Colonic mucosa (tissue), 4 donors: ENCODE data around the gene TACC2. TPM values are rescaled to one million over a fixed set of nuclear protein-coding genes. Genes with fewer than 3 reads are reported as not detected.
"Not testable (repeated sequence)": the region's sequence is repeated elsewhere in the genome, so short reads cannot be mapped to it uniquely, and the experiment has no call there.

Experiments
- DNase-seq: peaks from one replicate; pipeline ENCODE4 v3.0.0-alpha.2; 2020
- H3K27ac ChIP-seq: fragments of 200-600 bp; one replicate; pipeline ENCODE4 v1.8.0; 2021
- H3K27me3 ChIP-seq: fragments of 200-600 bp; one replicate; pipeline ENCODE4 v1.8.0; 2021
- H3K36me3 ChIP-seq: fragments of 200-600 bp; one replicate; pipeline ENCODE4 v1.8.0; 2021
- H3K4me1 ChIP-seq: fragments of 200-600 bp; one replicate; pipeline ENCODE4 v1.8.0; 2021; ENCODE audit warnings: mild to moderate bottlenecking
- H3K4me3 ChIP-seq: fragments of 200-600 bp; one replicate; pipeline ENCODE4 v1.8.0; 2021
- H3K9ac ChIP-seq, 2 donors: one replicate each; pipeline ENCODE4 v1.7.0; 2013; ENCODE audit warnings: control low read depth in 2 of 2, low read depth in 2 of 2, low read length in 2 of 2
- H3K9me3 ChIP-seq: fragments of 200-600 bp; one replicate; pipeline ENCODE4 v1.8.0; 2021
- CTCF ChIP-seq: fragments of 200-600 bp; IDR thresholded peaks from one replicate; pipeline ENCODE4 v1.8.0; 2022; ENCODE audit warnings: antibody characterized with exemption, mild to moderate bottlenecking
- intact Hi-C: fragments of 100-400 bp; cut with DNase I; formaldehyde crosslinking; loops from one replicate; pipeline ENCODE4 v1.14.1; 2022
- total RNA-seq, 2 donors: library from RNA; stranded (reverse); fragmentation: NEBNext Ultra II Directional in 1 of 2; extraction: Animal tissue kit (Norgen Biotek cat#: 25700) in 1 of 2; gene quantifications; one replicate each; pipeline ENCODE4 v1.2.1, GENCODE V29; 2021
- donor health status: healthy.
- donor health status: DM: no; HTN: no; CAD: no.
- donor health status: DM: no; HTN: no; CAD: no.

Gene TACC2
- total RNA-seq, 2 donors from 2014 or later = 90.0 to 93.2 TPM

- no peak for TF ChIP-seq CTCF
- H3K27ac ChIP-seq = no peak overlapping the region
- no peak for DNase-seq
- no peaks in the 10 kb centered on the region for H3K27me3 ChIP-seq
- H3K4me1 ChIP-seq = no peaks in the 10 kb centered on the region
- H3K4me3 ChIP-seq = no peak overlapping the region
- intact Hi-C loops = no loop called here
- H3K36me3 ChIP-seq = no peaks in the 10 kb centered on the region
- no peaks in the 10 kb centered on the region for H3K9me3 ChIP-seq
- H3K9ac ChIP-seq = no peak overlapping the region
Observed at GRCh38 chr10:122021828-122022227, 32.9 kb downstream of the TACC2 start.

DNA sequence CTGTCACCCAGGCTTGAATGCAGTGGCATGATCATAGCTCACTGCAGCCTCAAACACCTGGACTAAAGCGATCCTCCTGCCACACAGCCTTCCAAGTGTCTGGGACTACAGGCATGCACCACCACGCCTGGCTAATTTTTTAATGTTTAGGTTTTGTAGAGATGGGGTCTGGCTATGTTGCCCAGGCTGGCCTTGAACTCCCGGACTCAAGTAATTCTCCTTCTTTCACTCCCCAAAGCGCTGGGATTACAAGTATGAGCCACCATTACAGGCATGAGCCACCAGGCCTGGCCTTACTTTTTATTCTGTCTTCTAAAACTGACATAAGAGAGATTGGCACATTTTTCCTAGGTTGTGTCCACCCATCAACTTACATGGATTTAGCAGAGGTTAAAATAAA, 33.3 kb downstream of the TACC2 start:
- Histone ChIP-seq H3K27ac (no peak overlapping the region), H3K9ac (no peak overlapping the region), H3K4me3 (no peak overlapping the region), H3K4me1 (no peaks in the 10 kb centered on the region), H3K9me3 (no peaks in the 10 kb centered on the region), H3K36me3 (no peaks in the 10 kb centered on the region), H3K27me3 (no peaks in the 10 kb centered on the region)
- DNase-seq = no peak
- no peak for TF ChIP-seq CTCF
- intact Hi-C loops = no loop called here

- H3K27me3 ChIP-seq, DNase-seq, H3K4me3 ChIP-seq, H3K27ac ChIP-seq, intact Hi-C loops, H3K9me3 ChIP-seq, H3K36me3 ChIP-seq, H3K9ac ChIP-seq, H3K4me1 ChIP-seq: not testable (repeated sequence)
Observed at GRCh38 chr10:122023257-122023656, 34.3 kb downstream of the TACC2 start.

GRCh38 chr10:122029499-122030199, 40.7 kb downstream of the TACC2 start:
- no peaks in the 10 kb centered on the region for H3K36me3 ChIP-seq
- H3K9me3 ChIP-seq = no peaks in the 10 kb centered on the region
- no peaks in the 10 kb centered on the region for H3K4me1 ChIP-seq
- H3K27me3 ChIP-seq = no peaks in the 10 kb centered on the region
- no peak for TF ChIP-seq CTCF
- intact Hi-C loops = no loop called here
- H3K9ac ChIP-seq = no peak overlapping the region
- H3K27ac ChIP-seq = no peak overlapping the region
- DNase-seq = no peak
- no peak overlapping the region for H3K4me3 ChIP-seq

DNA sequence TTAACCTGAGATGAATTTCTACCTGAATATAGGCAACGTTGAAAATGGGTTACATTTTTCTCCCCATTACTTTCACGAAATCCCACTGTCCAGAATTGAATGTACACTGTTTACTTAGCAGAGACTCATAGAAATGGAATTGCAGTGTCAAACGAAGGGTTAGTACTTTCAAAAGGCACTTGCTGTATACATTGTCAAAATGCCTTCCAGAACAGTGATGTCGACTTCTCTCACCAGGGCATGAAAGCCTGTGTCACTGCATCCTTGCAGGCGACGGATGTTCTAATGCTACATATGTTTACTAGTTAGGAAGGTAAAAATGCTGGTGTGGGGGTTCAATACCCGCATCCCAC, 41.2 kb downstream of the TACC2 start:
- DNase-seq = no peak
- intact Hi-C loops = no loop called here
- H3K9ac ChIP-seq = no peak overlapping the region
- no peaks in the 10 kb centered on the region for H3K36me3 ChIP-seq
- H3K4me3 ChIP-seq = no peak overlapping the region
- no peaks in the 10 kb centered on the region for H3K4me1 ChIP-seq
- H3K9me3 ChIP-seq = no peaks in the 10 kb centered on the region
- TF ChIP-seq CTCF = no peak
- no peak overlapping the region for H3K27ac ChIP-seq
- no peaks in the 10 kb centered on the region for H3K27me3 ChIP-seq

DNA sequence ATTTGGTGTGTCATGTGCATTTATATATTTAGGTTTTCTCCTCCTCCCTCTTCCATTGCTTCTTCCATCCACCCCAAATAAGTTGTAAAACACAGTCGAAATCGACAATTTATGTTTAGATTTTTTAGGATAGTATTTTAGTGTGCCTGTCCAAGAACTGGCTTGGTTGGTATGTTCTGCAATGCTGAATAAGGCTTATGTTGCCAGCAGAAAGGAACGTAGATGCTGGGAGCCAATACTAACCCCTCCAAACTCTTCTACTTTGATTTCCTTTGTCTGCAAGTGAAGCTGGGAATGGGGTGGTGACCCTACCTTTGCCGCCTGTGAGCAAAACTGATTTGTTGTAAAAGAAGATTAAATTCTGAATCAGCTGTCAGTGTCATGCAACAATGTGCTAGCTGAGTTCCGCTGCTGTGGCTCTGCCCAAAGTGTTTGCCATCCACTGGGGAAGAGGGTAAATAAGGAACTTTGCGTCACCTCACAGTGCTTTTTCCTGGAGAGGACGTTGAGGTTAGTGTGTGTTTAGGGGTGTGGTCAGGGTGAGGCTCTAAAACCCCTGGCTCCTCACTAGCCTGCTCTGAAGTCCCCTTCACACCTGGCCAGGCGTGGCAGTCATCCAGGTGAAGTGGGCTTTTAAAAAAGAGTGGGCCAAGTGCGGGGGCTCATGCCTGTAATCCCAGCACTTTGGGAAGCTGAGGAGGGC, 44.4 kb downstream of the TACC2 start:
- Histone ChIP-seq H3K4me1 (no peaks in the 10 kb centered on the region), H3K4me3 (no peak overlapping the region), H3K27me3 (no peaks in the 10 kb centered on the region), H3K36me3 (no peaks in the 10 kb centered on the region), H3K9me3 (no peaks in the 10 kb centered on the region), H3K9ac (peak overlapping the region in 1 of 2 donors; percentile 0), H3K27ac (peak overlapping the region; percentile 42)
- intact Hi-C loops = no loop called here
- peak; percentile 83 for DNase-seq
- TF ChIP-seq CTCF = no peak
